HCT116 (cell line): Measurements from ENCODE around the gene TEK.

Experiments
- CTCF ChIP-seq, 3 experiments: fragments of 200-600 bp in 1 of 3; sonication (generic) in 1 of 3; IDR thresholded peaks in 2 of 3; conservative IDR thresholded peaks in 1 of 3; 2 replicates each; pipeline ENCODE4 v1.5.1; 2012 to 2017; ENCODE audit warnings: low read depth in 2 of 3, low read length in 2 of 3, antibody characterized with exemption in 1 of 3, borderline replicate concordance in 1 of 3, control low read depth in 1 of 3, mild to moderate bottlenecking in 1 of 3, mixed read lengths in 1 of 3, mixed run types in 1 of 3, moderate library complexity in 1 of 3; ENCODE audit not compliant: insufficient read depth in 1 of 3
- EZH2phosphoT487 ChIP-seq: fragments of 200-600 bp; IDR thresholded peaks from 2 replicates; pipeline ENCODE4 v1.6.1; 2018; ENCODE audit warnings: antibody characterized with exemption, borderline replicate concordance
- FOSL1 ChIP-seq: IDR thresholded peaks from 2 replicates; pipeline ENCODE4 v1.6.1; 2012; ENCODE audit warnings: low read depth
- JUND ChIP-seq: IDR thresholded peaks from 2 replicates; pipeline ENCODE4 v1.6.1; 2012
- MAX ChIP-seq: IDR thresholded peaks from 2 replicates; pipeline ENCODE4 v1.6.1; 2012
- POLR2A ChIP-seq: IDR thresholded peaks from 2 replicates; pipeline ENCODE4 v1.7.0; 2011; ENCODE audit warnings: borderline replicate concordance; ENCODE audit not compliant: insufficient read depth, insufficient read length; ENCODE audit errors: extremely low read depth
- REST ChIP-seq: IDR thresholded peaks from 2 replicates; pipeline ENCODE4 v1.6.1; 2012; ENCODE audit warnings: low read depth
- SP1 ChIP-seq: IDR thresholded peaks from 2 replicates; pipeline ENCODE4 v1.6.1; 2012; ENCODE audit warnings: low read depth
- ZFX ChIP-seq: fragments of 450-650 bp; IDR thresholded peaks from 2 replicates; pipeline ENCODE4 v1.6.1; 2017

GRCh38 chr9:27184556-27185351, 75.7 kb downstream of the TEK start:
- no peak for TF ChIP-seq CTCF (IDR thresholded peaks at IDR 0.05 in 2 of 3, conservative IDR thresholded peaks at IDR 0.05 in 1 of 3; ENCODE audit: borderline replicate concordance in 1 of 3, insufficient read depth in 1 of 3, low read depth in 2 of 3, low read length in 2 of 3)
- no peak for TF ChIP-seq ZFX
- TF ChIP-seq SP1, result peak; percentile 20; the same call in 1 of the 2 replicates
- TF ChIP-seq FOSL1, result peak; percentile 31; the same call in 1 of the 2 replicates
- TF ChIP-seq REST, result no peak
- no peak for TF ChIP-seq POLR2A
- no peak for TF ChIP-seq MAX
- TF ChIP-seq JUND, result peak; percentile 51
- no peak for TF ChIP-seq EZH2phosphoT487
